ENCODE results near the gene P3H3. TPM values are rescaled to one million over a fixed set of nuclear protein-coding genes. Genes with fewer than 3 reads are reported as not detected.
"Not testable (repeated sequence)": the region's sequence is repeated elsewhere in the genome, so short reads cannot be mapped to it uniquely, and the experiment has no call there.

Gene P3H3
- polyA plus RNA-seq, 4 donors = 27.5 to 80.9 (median 33.6) TPM

- DNase-seq (ENCODE audit: low read depth in 4 of 4, low spot score in 3 of 4) = no peak
Measured at GRCh38 chr12:6863586-6864321, 35.5 kb downstream of the P3H3 start.

GRCh38 chr12:6865307-6865706 is 37.1 kb downstream of the P3H3 start:
- DNase-seq (ENCODE audit: low read depth in 4 of 4, low spot score in 3 of 4) = not testable (repeated sequence)

GRCh38 chr12:6866163-6866919 is 38.1 kb downstream of the P3H3 start:
- no peak for DNase-seq (ENCODE audit: low read depth in 4 of 4, low spot score in 3 of 4)

GRCh38 chr12:6866920-6867412 is 38.8 kb downstream of the P3H3 start:
- no peak for DNase-seq (ENCODE audit: low read depth in 4 of 4, low spot score in 3 of 4)

- no peak for DNase-seq (ENCODE audit: low read depth in 4 of 4, low spot score in 3 of 4)
Measured at GRCh38 chr12:6867413-6868210, 39.4 kb downstream of the P3H3 start, which contains the start of gene TPI1. Gene TPI1, plus strand, starts transcription at chr12:6867531. Its CDS starts 36 bp downstream, at chr12:6867567.

- DNase-seq (ENCODE audit: low read depth in 4 of 4, low spot score in 3 of 4) = no peak
Measured at GRCh38 chr12:6868211-6869048, 40.2 kb downstream of the P3H3 start.

GRCh38 chr12:6869049-6870021 is 41.1 kb downstream of the P3H3 start:
- peak in 2 of 4 donors; percentile 67 to 76 for DNase-seq (ENCODE audit: low read depth in 4 of 4, low spot score in 3 of 4)

DNA sequence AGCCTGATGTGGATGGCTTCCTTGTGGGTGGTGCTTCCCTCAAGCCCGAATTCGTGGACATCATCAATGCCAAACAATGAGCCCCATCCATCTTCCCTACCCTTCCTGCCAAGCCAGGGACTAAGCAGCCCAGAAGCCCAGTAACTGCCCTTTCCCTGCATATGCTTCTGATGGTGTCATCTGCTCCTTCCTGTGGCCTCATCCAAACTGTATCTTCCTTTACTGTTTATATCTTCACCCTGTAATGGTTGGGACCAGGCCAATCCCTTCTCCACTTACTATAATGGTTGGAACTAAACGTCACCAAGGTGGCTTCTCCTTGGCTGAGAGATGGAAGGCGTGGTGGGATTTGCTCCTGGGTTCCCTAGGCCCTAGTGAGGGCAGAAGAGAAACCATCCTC is 42.1 kb downstream of the P3H3 start:
- DNase-seq (ENCODE audit: low read depth in 4 of 4, low spot score in 3 of 4) = not testable (repeated sequence)

GRCh38 chr12:6871052-6871957 is 43.1 kb downstream of the P3H3 start:
- DNase-seq (ENCODE audit: low read depth in 4 of 4, low spot score in 3 of 4) = no peak

DNA sequence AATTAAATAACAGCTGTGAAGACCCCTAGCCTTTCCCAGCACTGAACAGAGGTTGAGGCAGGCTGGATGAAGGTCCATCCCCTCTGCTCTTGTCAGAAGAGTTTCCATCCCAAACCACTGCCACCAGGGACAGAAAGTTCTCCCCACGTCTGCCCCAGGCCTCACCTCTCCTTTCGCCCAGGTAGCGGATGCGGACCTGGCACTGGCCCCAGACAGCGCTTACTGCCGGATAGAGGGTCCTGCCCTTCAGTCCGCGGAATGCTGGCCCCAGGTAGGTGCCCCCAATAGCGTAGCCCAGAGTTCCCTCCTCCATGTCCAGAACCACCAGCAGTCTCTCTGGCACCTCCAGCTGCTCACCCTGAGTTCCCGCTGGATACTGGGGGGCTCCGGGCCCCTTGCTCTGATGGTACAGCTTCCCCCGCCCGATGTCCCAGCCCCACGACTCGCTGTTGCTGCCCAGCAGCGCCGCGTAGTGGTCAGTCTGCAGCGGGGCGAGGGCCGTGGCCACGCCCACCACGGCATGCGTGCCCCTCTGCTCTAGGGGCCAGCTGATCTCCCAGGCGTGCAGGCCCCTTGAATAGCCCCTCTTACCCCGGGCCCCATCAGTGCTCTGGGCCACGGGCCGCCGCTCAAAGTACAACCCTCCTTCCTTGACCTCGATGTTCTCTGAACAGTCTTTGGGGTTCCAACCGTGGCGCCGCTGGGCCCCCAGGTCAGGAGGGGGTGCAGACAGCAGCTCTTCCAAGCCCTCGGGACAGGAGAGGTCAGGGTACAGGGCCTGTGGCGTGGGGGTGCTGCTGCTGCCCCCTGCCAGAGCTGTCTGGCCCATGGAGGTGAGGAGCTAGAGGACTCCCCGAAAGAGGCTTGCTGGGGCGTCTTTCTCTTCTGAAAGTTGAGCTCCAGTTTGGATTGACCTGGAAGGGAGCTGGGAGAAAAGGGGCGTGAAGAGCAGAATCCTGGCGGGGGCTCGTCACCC is 44.2 kb downstream of the P3H3 start:
- peak in 2 of 4 donors; percentile 70 to 72 for DNase-seq (ENCODE audit: low read depth in 4 of 4, low spot score in 3 of 4)

- peak; percentile 94 to 97 (median 96) for DNase-seq (ENCODE audit: low read depth in 4 of 4, low spot score in 3 of 4)
Measured at GRCh38 chr12:6873094-6874014, 45.1 kb downstream of the P3H3 start, which contains the start of gene SPSB2. Gene SPSB2, minus strand, starts transcription at chr12:6873303. Its CDS starts 402 bp downstream, at chr12:6872901.

DNA sequence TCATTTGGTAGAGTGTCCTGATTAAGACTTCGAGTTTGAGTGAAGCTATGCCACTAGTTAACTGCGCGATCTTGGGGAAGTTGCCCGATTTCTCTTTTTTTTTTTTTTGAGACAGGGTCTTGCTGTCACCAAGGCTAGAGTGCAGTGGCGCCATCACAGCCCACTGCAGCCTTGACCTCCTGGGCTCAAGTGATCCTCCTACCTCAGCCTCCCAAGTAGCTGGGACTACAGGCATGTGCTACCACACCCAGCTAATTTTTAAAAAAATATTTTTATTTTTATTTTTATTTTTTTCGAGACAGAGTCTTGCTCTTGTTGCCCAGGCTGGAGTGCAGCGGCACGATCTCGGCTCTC is 45.8 kb downstream of the P3H3 start:
- not testable (repeated sequence) for DNase-seq (ENCODE audit: low read depth in 4 of 4, low spot score in 3 of 4)

DNA sequence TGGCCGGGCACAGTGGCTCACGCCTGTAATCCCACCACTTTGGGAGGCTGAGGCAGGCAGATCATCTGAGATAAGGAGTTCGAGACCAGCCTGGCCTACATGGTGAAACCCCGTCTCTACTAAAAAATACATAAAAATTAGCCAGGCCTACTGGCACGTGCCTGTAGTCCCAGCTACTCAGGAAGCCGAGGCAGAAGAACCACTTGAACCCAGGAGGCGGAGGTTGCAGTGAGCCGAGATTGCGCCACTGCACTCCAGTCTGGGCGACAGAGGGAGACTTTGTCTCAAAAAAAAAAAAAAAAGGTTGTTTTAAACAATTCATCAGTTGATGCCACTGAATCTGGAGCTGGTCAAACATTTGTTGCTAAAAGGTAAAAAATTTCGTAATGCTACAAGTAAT is 51.6 kb downstream of the P3H3 start:
- not testable (repeated sequence) for DNase-seq (ENCODE audit: low read depth in 4 of 4, low spot score in 3 of 4)

GRCh38 chr12:6883252-6883651 is 55.0 kb downstream of the P3H3 start:
- DNase-seq (ENCODE audit: low read depth in 4 of 4, low spot score in 3 of 4) = no peak

DNA sequence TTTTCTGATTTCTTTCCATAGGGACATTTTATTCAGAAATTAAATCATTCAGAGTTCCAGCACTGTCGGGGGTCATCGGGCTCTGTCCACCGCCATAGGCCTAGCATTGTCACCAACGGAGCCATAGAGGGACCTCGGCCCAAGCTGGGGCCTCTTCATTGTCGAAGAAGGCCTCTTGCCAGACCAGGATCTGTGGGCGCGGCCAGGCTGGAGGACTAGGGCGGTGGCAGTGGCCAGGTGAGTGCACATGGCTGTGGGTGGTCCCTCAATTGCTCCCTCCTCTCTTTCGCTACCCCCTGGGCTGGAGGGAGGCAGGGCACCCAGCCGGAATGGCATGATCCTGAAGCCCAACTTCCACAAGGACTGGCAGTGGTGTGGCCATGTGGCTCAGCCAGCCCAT is 55.5 kb downstream of the P3H3 start:
- DNase-seq (ENCODE audit: low read depth in 4 of 4, low spot score in 3 of 4) = no peak
